Stimulated activated CD4-positive, alpha-beta T cell treated with anti-CD3 and anti-CD28 coated beads, Interleukin-15, amount 100 ng/mL, for 48 hours (primary cell): Measurements from ENCODE around the gene PLXNA2.

Experiments
- DNase-seq, 2 donors: peaks; one replicate each; pipeline ENCODE4 v3.0.0-alpha.2; 2020; ENCODE audit warnings: low read depth in 2 of 2

Gene PLXNA2

GRCh38 chr1:207993477-207994445 lies 250.4 kb downstream of the PLXNA2 start:
- no peak for DNase-seq

- DNase-seq, result no peak
Measured at GRCh38 chr1:207992677-207993236, 251.4 kb downstream of the PLXNA2 start.

- DNase-seq, result no peak
Measured at GRCh38 chr1:207991583-207992026, 252.6 kb downstream of the PLXNA2 start.

GRCh38 chr1:207990876-207991582 lies 253.2 kb downstream of the PLXNA2 start:
- no peak for DNase-seq

- DNase-seq, result no peak
Measured at GRCh38 chr1:207990455-207990854, 253.7 kb downstream of the PLXNA2 start.

GRCh38 chr1:207988326-207989165 lies 255.6 kb downstream of the PLXNA2 start:
- no peak for DNase-seq

GRCh38 chr1:207987164-207987563 lies 257.0 kb downstream of the PLXNA2 start:
- DNase-seq, result no peak

- DNase-seq, result no peak
Measured at GRCh38 chr1:207985996-207986395, 258.2 kb downstream of the PLXNA2 start.

- no peak for DNase-seq
Measured at GRCh38 chr1:207984831-207985572, 259.2 kb downstream of the PLXNA2 start.

- no peak for DNase-seq
Measured at GRCh38 chr1:207983044-207983635, 261.0 kb downstream of the PLXNA2 start.

- DNase-seq, result no peak
Measured at GRCh38 chr1:207981976-207982375, 262.2 kb downstream of the PLXNA2 start.

GRCh38 chr1:207978441-207978840 lies 265.7 kb downstream of the PLXNA2 start:
- DNase-seq, result no peak

GRCh38 chr1:207977876-207978275 lies 266.3 kb downstream of the PLXNA2 start:
- no peak for DNase-seq

GRCh38 chr1:207973898-207974568 lies 270.2 kb downstream of the PLXNA2 start:
- DNase-seq, result no peak

- DNase-seq, result no peak
Measured at GRCh38 chr1:207972337-207972736, 271.8 kb downstream of the PLXNA2 start.
